NT2/D1 (cell line): Measurements from ENCODE around the gene REXO1.

Source experiments
- SUZ12 ChIP-seq: IDR thresholded peaks from 2 replicates; pipeline ENCODE4 v1.6.1; 2011; ENCODE audit not compliant: insufficient read length, insufficient read depth; ENCODE audit errors: extremely low read depth
- YY1 ChIP-seq: IDR thresholded peaks from 2 replicates; pipeline ENCODE4 v1.6.1; 2011; ENCODE audit not compliant: insufficient read length, insufficient read depth
- ZNF274 ChIP-seq: IDR thresholded peaks from 2 replicates; pipeline ENCODE4 v1.6.1; 2011; ENCODE audit warnings: mild to moderate bottlenecking, low read depth, low read length

GRCh38 chr19:1832046-1832663 is 16.1 kb downstream of the REXO1 start:
- TF ChIP-seq ZNF274 (no peak), SUZ12 (no peak), YY1 (no peak)
